HL-60/S4 (cell line): ENCODE data around the gene WTIP.

Source experiments
- in situ Hi-C: fragments of 300-500 bp; cut with MboI; formaldehyde crosslinking; loops from 2 replicates; pipeline ENCODE4 v1.14.3; 2022; ENCODE audit warnings: low sequenced_read_pairs

WTIP gene

GRCh38 chr19:34559045-34559444, 77.5 kb downstream of the WTIP start:
- in situ Hi-C loops = no loop called here

GRCh38 chr19:34560229-34560628, 78.7 kb downstream of the WTIP start:
- in situ Hi-C loops = no loop called here
